GM18517 (cell line): ENCODE measurements around the gene DDX56.
"Not testable (repeated sequence)": the region's sequence is repeated elsewhere in the genome, so short reads cannot be mapped to it uniquely, and the experiment has no call there.

Experiments
- ATAC-seq: cut with Tn5 transposase; IDR thresholded peaks from one replicate; pipeline ENCODE4 v1.9.1; 2021; ENCODE audit warnings: mild to moderate bottlenecking, moderate library complexity; ENCODE audit not compliant: unreplicated experiment

The DDX56 gene

GRCh38 chr7:44599222-44599621, 25.5 kb upstream of the DDX56 start:
- ATAC-seq, result no peak

GRCh38 chr7:44597181-44597580, 23.5 kb upstream of the DDX56 start:
- not testable (repeated sequence) for ATAC-seq

GRCh38 chr7:44595934-44596635, 22.4 kb upstream of the DDX56 start:
- ATAC-seq, result no peak

GRCh38 chr7:44590910-44591309, 17.2 kb upstream of the DDX56 start:
- no peak for ATAC-seq

- ATAC-seq, result peak; percentile 81
Observed at GRCh38 chr7:44587843-44588711, 14.4 kb upstream of the DDX56 start.

- no peak for ATAC-seq
Observed at GRCh38 chr7:44583146-44583865, 9.6 kb upstream of the DDX56 start.

GRCh38 chr7:44581879-44582603, 8.3 kb upstream of the DDX56 start, which contains the start of gene TMED4:
TMED4 (minus strand) TSS chr7:44582231; CDS start chr7:44582206, 25 bp downstream.
- ATAC-seq, result peak; percentile 77

- peak; percentile 27 for ATAC-seq
Observed at GRCh38 chr7:44580945-44581878, 7.5 kb upstream of the DDX56 start.

- no peak for ATAC-seq
Observed at GRCh38 chr7:44576228-44576627, 2.5 kb upstream of the DDX56 start.

GRCh38 chr7:44575054-44575453, 1.3 kb upstream of the DDX56 start:
- no peak for ATAC-seq

GRCh38 chr7:44574287-44574872, 672 bp upstream of the DDX56 start:
- no peak for ATAC-seq

GRCh38 chr7:44572771-44573170, 937 bp downstream of the DDX56 start:
- ATAC-seq, result no peak

- no peak for ATAC-seq
Observed at GRCh38 chr7:44569959-44570358, 3.7 kb downstream of the DDX56 start.

- ATAC-seq, result no peak
Observed at GRCh38 chr7:44568771-44569560, 4.7 kb downstream of the DDX56 start.

- no peak for ATAC-seq
Observed at GRCh38 chr7:44567884-44568283, 5.8 kb downstream of the DDX56 start.

GRCh38 chr7:44566680-44567079, 7.0 kb downstream of the DDX56 start:
- no peak for ATAC-seq

- peak; percentile 39 for ATAC-seq
Observed at GRCh38 chr7:44565795-44566559, 7.7 kb downstream of the DDX56 start.
